Suprapubic skin (tissue), 4 donors: Measurements from ENCODE around the gene USP47. TPM values are rescaled to one million over a fixed set of nuclear protein-coding genes. Genes with fewer than 3 reads are reported as not detected.

Source experiments
- DNase-seq, 2 donors: peaks; one replicate each; pipeline ENCODE4 v3.0.0-alpha.2; 2019; ENCODE audit warnings: low spot score in 2 of 2
- H3K27ac ChIP-seq: fragments of 200-600 bp; sonication (generic); one replicate; pipeline ENCODE4 v1.5.1; 2019
- H3K27me3 ChIP-seq: fragments of 200-600 bp; sonication (generic); one replicate; pipeline ENCODE4 v1.5.1; 2019
- H3K36me3 ChIP-seq: fragments of 200-600 bp; sonication (generic); one replicate; pipeline ENCODE4 v1.5.1; 2019
- H3K4me1 ChIP-seq: fragments of 200-600 bp; sonication (generic); one replicate; pipeline ENCODE4 v1.5.1; 2019
- H3K4me3 ChIP-seq: fragments of 200-600 bp; sonication (generic); one replicate; pipeline ENCODE4 v1.5.1; 2019; ENCODE audit warnings: mild to moderate bottlenecking
- H3K9me3 ChIP-seq: fragments of 200-600 bp; sonication (generic); one replicate; pipeline ENCODE4 v1.5.1; 2019
- CTCF ChIP-seq, 2 donors: fragments of 200-600 bp in 1 of 2; fragments of 450-650 bp in 1 of 2; sonication (generic) in 1 of 2; IDR thresholded peaks; one replicate each; pipeline ENCODE4 v1.5.1; 2016 to 2019; ENCODE audit warnings: antibody characterized with exemption in 2 of 2, mild to moderate bottlenecking in 1 of 2, moderate library complexity in 1 of 2
- EP300 ChIP-seq: sonication (generic); formaldehyde crosslinking; IDR thresholded peaks from one replicate; pipeline ENCODE4 v1.6.1; 2017; ENCODE audit warnings: antibody characterized with exemption
- POLR2A ChIP-seq, 2 donors: fragments of 450-650 bp; IDR thresholded peaks; one replicate each; pipeline ENCODE4 v1.6.1; 2017; ENCODE audit warnings: antibody characterized with exemption in 2 of 2, mild to moderate bottlenecking in 2 of 2, moderate library complexity in 2 of 2
- POLR2AphosphoS5 ChIP-seq, 3 donors: sonication (generic); formaldehyde crosslinking; IDR thresholded peaks; one replicate each; pipeline ENCODE4 v1.6.1; 2017; ENCODE audit warnings: antibody characterized with exemption in 3 of 3
- WGBS: methylation state at CpG from one replicate; pipeline ENCODE4 v1.1.5; 2018; 5-methylcytosine and 5-hydroxymethylcytosine counted together
- total RNA-seq, 4 donors: library from RNA; depleted of rRNA; stranded (reverse); fragments of >200 nt; gene quantifications; one replicate each; pipeline ENCODE4 v1.1.0, GENCODE V29; 2016

Gene USP47
- total RNA-seq, 4 donors from 2014 or later = 56.0 to 102 (median 72.2) TPM

- no peak for DNase-seq
- Histone ChIP-seq H3K4me1 (peaks cover 10% of the 10 kb centered on the region), H3K4me3 (no peak overlapping the region), H3K9me3 (peaks cover 12% of the 10 kb centered on the region), H3K36me3 (peaks cover 3% of the 10 kb centered on the region), H3K27ac (no peak overlapping the region), H3K27me3 (no peaks in the 10 kb centered on the region)
- TF ChIP-seq POLR2AphosphoS5 (IDR thresholded peaks at IDR 0.05) = no peak
- TF ChIP-seq POLR2A (IDR thresholded peaks at IDR 0.05) = no peak
- no peak for TF ChIP-seq CTCF (IDR thresholded peaks at IDR 0.05)
- no peak for TF ChIP-seq EP300
- 61% methylated on average over 1 of the region's 1 CpG for whole genome bisulfite sequencing
Measured at GRCh38 chr11:11866203-11866602, 24.4 kb downstream of the USP47 start.

- WGBS = 75% methylated on average over 1 of the region's 1 CpG
- no peaks in the 10 kb centered on the region for H3K27me3 ChIP-seq
- H3K9me3 ChIP-seq = peaks cover 12% of the 10 kb centered on the region
- H3K27ac ChIP-seq = no peak overlapping the region
- H3K4me1 ChIP-seq = peaks cover 16% of the 10 kb centered on the region
- no peak for DNase-seq
- no peak overlapping the region for H3K4me3 ChIP-seq
- peaks cover 3% of the 10 kb centered on the region for H3K36me3 ChIP-seq
- TF ChIP-seq POLR2AphosphoS5 (IDR thresholded peaks at IDR 0.05) (no peak), EP300 (no peak), CTCF (IDR thresholded peaks at IDR 0.05) (no peak), POLR2A (IDR thresholded peaks at IDR 0.05) (no peak)
Measured at GRCh38 chr11:11867720-11868119, 25.9 kb downstream of the USP47 start.

DNA sequence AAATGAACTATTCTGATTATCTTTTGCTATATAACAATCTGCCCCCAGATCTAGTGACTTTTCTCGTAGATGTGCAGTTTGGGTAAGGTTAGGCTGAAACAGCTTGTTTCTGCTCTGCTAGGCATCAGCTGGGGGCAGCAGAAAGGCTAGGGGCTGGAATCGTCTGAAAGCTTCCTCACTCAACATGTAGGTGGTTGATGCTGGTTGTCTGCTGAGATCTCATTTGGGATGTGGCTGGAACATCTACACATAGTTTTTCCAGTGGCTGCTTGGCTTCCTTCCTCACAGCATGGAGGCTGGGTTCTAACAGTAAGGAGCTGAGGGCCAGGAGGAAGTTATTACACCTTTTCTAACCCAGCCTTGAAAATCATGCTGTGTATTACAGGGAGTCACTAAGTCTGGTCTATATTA is 30.2 kb downstream of the USP47 start:
- Histone ChIP-seq H3K4me3 (no peak overlapping the region), H3K27ac (no peak overlapping the region), H3K27me3 (no peaks in the 10 kb centered on the region), H3K36me3 (peaks cover 8% of the 10 kb centered on the region), H3K9me3 (peaks cover 7% of the 10 kb centered on the region), H3K4me1 (peaks cover 31% of the 10 kb centered on the region)
- TF ChIP-seq CTCF (IDR thresholded peaks at IDR 0.05) (no peak), EP300 (no peak), POLR2A (IDR thresholded peaks at IDR 0.05) (no peak)
- 51% methylated on average over 2 of the region's 2 CpGs for WGBS
- no peak for DNase-seq

GRCh38 chr11:11876458-11876857 is 34.7 kb downstream of the USP47 start:
- Histone ChIP-seq H3K27ac (no peak overlapping the region), H3K4me1 (peaks cover 36% of the 10 kb centered on the region), H3K27me3 (no peaks in the 10 kb centered on the region), H3K4me3 (no peak overlapping the region), H3K9me3 (no peaks in the 10 kb centered on the region), H3K36me3 (peaks cover 8% of the 10 kb centered on the region)
- TF ChIP-seq CTCF (IDR thresholded peaks at IDR 0.05) = no peak
- no peak for TF ChIP-seq POLR2AphosphoS5 (IDR thresholded peaks at IDR 0.05)
- TF ChIP-seq EP300 = no peak
- no peak for TF ChIP-seq POLR2A (IDR thresholded peaks at IDR 0.05)
- 77% methylated on average over 2 of the region's 2 CpGs for WGBS
- DNase-seq = no peak

DNA sequence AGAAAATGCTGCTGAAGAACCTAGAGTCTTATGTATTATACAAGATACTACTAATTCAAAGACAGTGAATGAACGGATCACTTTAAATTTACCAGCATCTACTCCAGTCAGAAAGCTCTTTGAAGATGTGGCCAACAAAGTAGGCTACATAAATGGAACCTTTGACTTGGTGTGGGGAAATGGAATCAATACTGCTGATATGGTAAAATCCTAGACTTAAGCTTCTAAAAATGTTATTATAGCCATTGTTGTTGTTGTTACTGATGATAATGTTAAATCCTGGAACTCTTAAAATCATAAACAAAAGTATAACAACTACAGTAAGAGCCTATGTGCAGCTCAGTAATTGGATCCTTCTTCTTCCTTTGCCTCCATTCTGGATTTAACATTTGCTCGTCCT is 38.4 kb downstream of the USP47 start:
- Histone ChIP-seq H3K9me3 (no peaks in the 10 kb centered on the region), H3K4me1 (peaks cover 12% of the 10 kb centered on the region), H3K27me3 (no peaks in the 10 kb centered on the region), H3K36me3 (peaks cover 23% of the 10 kb centered on the region), H3K27ac (no peak overlapping the region), H3K4me3 (no peak overlapping the region)
- TF ChIP-seq EP300 (no peak), POLR2A (IDR thresholded peaks at IDR 0.05) (no peak), POLR2AphosphoS5 (IDR thresholded peaks at IDR 0.05) (no peak), CTCF (IDR thresholded peaks at IDR 0.05) (no peak)
- DNase-seq = no peak
- 91% methylated on average over 2 of the region's 2 CpGs for WGBS
